Neural cell (in vitro differentiated cells): Measurements from ENCODE around the gene RAB11FIP5. TPM values are rescaled to one million over a fixed set of nuclear protein-coding genes. Genes with fewer than 3 reads are reported as not detected.
A peak's percentile ranks its signal among the peaks of the same experiment; 100 is the strongest.

ENCODE experiments used
- H2AFZ ChIP-seq: fragments of 200-600, 300-800 bp; sonication (generic), shearing (Covaris generic); 2 replicates; pipeline ENCODE4 v1.6.0; 2014; ENCODE audit warnings: low read depth, mild to moderate bottlenecking, antibody characterized with exemption, low read length, moderate library complexity
- H3F3A ChIP-seq: fragments of 200-600 bp; shearing (Covaris generic); 2 replicates; pipeline ENCODE4 v1.6.1; 2016; ENCODE audit warnings: mild to moderate bottlenecking, moderate library complexity, mixed read lengths, antibody characterized with exemption, low read length; ENCODE audit not compliant: insufficient read depth, poor library complexity, severe bottlenecking
- H3K27ac ChIP-seq: fragments of 200-600, 300-800 bp; sonication (generic), shearing (Covaris generic); 2 replicates; pipeline ENCODE4 v1.5.1; 2014; ENCODE audit warnings: mild to moderate bottlenecking, low read length, moderate library complexity
- H3K27me3 ChIP-seq: fragments of 300-800, 200-600 bp; sonication (generic), shearing (Covaris generic); 2 replicates; pipeline ENCODE4 v1.6.0; 2014; ENCODE audit warnings: mild to moderate bottlenecking, low read depth, low read length, moderate library complexity; ENCODE audit not compliant: insufficient read depth
- H3K36me3 ChIP-seq: fragments of 300-800, 200-600 bp; sonication (generic), shearing (Covaris generic); 2 replicates; pipeline ENCODE4 v1.5.1; 2014; ENCODE audit warnings: mild to moderate bottlenecking, antibody characterized with exemption, low read length, moderate library complexity; ENCODE audit not compliant: insufficient read depth
- H3K4me2 ChIP-seq: fragments of 300-800, 200-600 bp; sonication (generic), shearing (Covaris generic); 2 replicates; pipeline ENCODE4 v1.6.0; 2014; ENCODE audit warnings: mild to moderate bottlenecking, low read length
- H3K4me3 ChIP-seq: fragments of 300-800, 200-600 bp; sonication (generic), shearing (Covaris generic); 2 replicates; pipeline ENCODE4 v1.5.1; 2014; ENCODE audit warnings: mild to moderate bottlenecking, low read length, moderate library complexity
- H3K79me2 ChIP-seq: fragments of 200-600 bp; shearing (Covaris generic); replicated peaks from 2 replicates; pipeline ENCODE4 v1.6.0; 2014; ENCODE audit warnings: mild to moderate bottlenecking, low read length, moderate library complexity; ENCODE audit not compliant: insufficient read depth
- H3K9ac ChIP-seq: fragments of 300-800, 200-600 bp; sonication (generic), shearing (Covaris generic); 2 replicates; pipeline ENCODE4 v1.6.1; 2016; ENCODE audit warnings: mild to moderate bottlenecking, low read length, mixed read lengths
- H3K9me2 ChIP-seq: fragments of 200-600 bp; shearing (Covaris generic); 2 replicates; pipeline ENCODE4 v1.6.1; 2016; ENCODE audit warnings: mild to moderate bottlenecking, low read length, mixed read lengths; ENCODE audit not compliant: insufficient read depth
- H3K9me3 ChIP-seq: fragments of 200-600, 300-800 bp; sonication (generic), shearing (Covaris generic); 2 replicates; pipeline ENCODE4 v1.6.1; 2016; ENCODE audit warnings: mild to moderate bottlenecking, mixed run types, low read length, moderate library complexity, mixed read lengths
- H4K20me1 ChIP-seq: fragments of 200-600 bp; shearing (Covaris generic); 2 replicates; pipeline ENCODE4 v1.6.1; 2016; ENCODE audit warnings: mild to moderate bottlenecking, mixed run types; ENCODE audit not compliant: insufficient read depth
- EP300 ChIP-seq: fragments of 450-650 bp; conservative IDR thresholded peaks from 2 replicates; pipeline ENCODE4 v1.6.1; 2014; ENCODE audit warnings: antibody characterized with exemption, mild to moderate bottlenecking, moderate library complexity; ENCODE audit not compliant: poor library complexity, severe bottlenecking
- EZH2 ChIP-seq: fragments of 200-600, 300-800 bp; shearing (Covaris generic), sonication (generic); IDR thresholded peaks from 2 replicates; pipeline ENCODE4 v1.6.1; 2014; ENCODE audit warnings: antibody characterized with exemption, low read length, borderline replicate concordance, mild to moderate bottlenecking; ENCODE audit not compliant: insufficient read depth, poor library complexity, severe bottlenecking
- MXI1 ChIP-seq: fragments of 450-650 bp; conservative IDR thresholded peaks from 2 replicates; pipeline ENCODE4 v1.6.1; 2014; ENCODE audit warnings: antibody characterized with exemption, mild to moderate bottlenecking; ENCODE audit not compliant: poor library complexity, severe bottlenecking
- POLR2AphosphoS5 ChIP-seq: IDR thresholded peaks from 2 replicates; pipeline ENCODE4 v1.6.1; 2012
- RAD21 ChIP-seq: fragments of 450-650 bp; conservative IDR thresholded peaks from 2 replicates; pipeline ENCODE4 v1.6.1; 2014; ENCODE audit warnings: antibody characterized with exemption, mild to moderate bottlenecking, moderate library complexity
- REST ChIP-seq: IDR thresholded peaks from 2 replicates; pipeline ENCODE4 v1.6.1; 2012; ENCODE audit warnings: borderline replicate concordance
- SMC3 ChIP-seq: fragments of 450-650 bp; conservative IDR thresholded peaks from 2 replicates; pipeline ENCODE4 v1.6.1; 2014; ENCODE audit warnings: antibody characterized with exemption, mild to moderate bottlenecking, moderate library complexity; ENCODE audit not compliant: poor library complexity
- TAF1 ChIP-seq: IDR thresholded peaks from 2 replicates; pipeline ENCODE4 v1.6.1; 2012; ENCODE audit warnings: low read depth
- polyA plus RNA-seq: library from polyadenylated mRNA; depleted of rRNA; stranded (reverse); fragments of >200 nt; gene quantifications from 2 replicates; pipeline ENCODE4 v1.2.3, GENCODE V29; 2014
- TF ChIP-seq, protein P1 (sequence below): fragments of 450-650 bp; IDR thresholded peaks from 2 replicates; pipeline ENCODE4 v1.5.1; 2014; ENCODE audit warnings: antibody characterized with exemption, mild to moderate bottlenecking, moderate library complexity; ENCODE audit not compliant: poor library complexity, severe bottlenecking

Gene RAB11FIP5
- polyA plus RNA-seq, 1 donor from 2014 or later, result 2.6 TPM

DNA sequence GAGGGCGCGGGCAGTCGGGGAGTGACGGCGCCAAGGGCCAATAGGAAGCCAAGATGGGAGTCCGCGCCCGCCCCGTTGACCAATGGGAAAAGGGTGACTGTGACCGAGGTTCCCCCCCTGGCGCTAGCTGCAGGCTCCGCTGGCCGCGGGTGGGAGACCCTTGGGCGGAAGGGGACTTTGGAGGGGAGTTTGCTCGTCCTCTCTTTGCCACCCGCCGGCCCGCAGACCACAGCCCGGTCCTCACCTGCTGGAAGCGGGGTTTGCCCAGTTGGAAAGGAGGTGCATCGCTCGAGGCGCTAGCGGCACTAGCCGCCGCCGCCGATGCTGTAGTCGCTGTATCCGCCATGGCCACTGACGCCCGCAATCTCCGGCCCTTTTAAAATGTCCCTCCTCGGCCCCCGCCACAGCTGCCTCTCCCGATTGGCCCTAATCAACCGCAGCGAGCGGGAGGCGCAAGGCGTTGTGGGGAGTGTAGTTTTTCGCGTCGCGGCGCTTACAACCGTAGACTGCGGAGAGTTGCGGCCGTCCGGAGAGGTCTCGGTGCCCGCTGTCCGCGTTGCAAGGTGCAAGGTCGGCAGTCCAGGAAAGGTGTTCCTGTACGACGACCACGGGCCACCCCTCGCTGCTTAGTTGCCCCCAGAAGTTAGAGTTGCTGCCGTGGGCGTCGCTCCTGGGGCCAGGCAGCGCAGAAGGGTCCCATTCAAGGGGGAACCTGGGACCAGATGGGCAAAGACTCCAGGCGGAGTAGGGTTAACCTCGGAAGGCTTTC, 41.2 kb downstream of the RAB11FIP5 start, which contains the start of gene SFXN5:
Gene SFXN5, minus strand, starts transcription at position 353 of the 769 bp plus-strand sequence. Its CDS starts 7 bp downstream, at position 346.
- peak within 1 kb of the TSS; percentile 87 for H3K9ac ChIP-seq
- TF ChIP-seq POLR2AphosphoS5, result peak; percentile 40
- no peak for TF ChIP-seq RAD21
- peak; percentile 31 for TF ChIP-seq EP300
- TF ChIP-seq MXI1, result peak; percentile 63
- peak; percentile 58 for TF ChIP-seq REST
- peak; percentile 22 for TF ChIP-seq TAF1
- TF ChIP-seq, protein P1, sequence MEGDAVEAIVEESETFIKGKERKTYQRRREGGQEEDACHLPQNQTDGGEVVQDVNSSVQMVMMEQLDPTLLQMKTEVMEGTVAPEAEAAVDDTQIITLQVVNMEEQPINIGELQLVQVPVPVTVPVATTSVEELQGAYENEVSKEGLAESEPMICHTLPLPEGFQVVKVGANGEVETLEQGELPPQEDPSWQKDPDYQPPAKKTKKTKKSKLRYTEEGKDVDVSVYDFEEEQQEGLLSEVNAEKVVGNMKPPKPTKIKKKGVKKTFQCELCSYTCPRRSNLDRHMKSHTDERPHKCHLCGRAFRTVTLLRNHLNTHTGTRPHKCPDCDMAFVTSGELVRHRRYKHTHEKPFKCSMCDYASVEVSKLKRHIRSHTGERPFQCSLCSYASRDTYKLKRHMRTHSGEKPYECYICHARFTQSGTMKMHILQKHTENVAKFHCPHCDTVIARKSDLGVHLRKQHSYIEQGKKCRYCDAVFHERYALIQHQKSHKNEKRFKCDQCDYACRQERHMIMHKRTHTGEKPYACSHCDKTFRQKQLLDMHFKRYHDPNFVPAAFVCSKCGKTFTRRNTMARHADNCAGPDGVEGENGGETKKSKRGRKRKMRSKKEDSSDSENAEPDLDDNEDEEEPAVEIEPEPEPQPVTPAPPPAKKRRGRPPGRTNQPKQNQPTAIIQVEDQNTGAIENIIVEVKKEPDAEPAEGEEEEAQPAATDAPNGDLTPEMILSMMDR, result peak; percentile 60
- TF ChIP-seq SMC3, result peak; percentile 4
- TF ChIP-seq EZH2, result no peak
- H3K27me3 ChIP-seq, result no peaks in the 10 kb centered on the region

GRCh38 chr2:73070643-73071359, 41.9 kb downstream of the RAB11FIP5 start:
- Histone ChIP-seq H2AFZ (peak overlapping the region; percentile 97), H3K9ac (peak overlapping the region; percentile 87), H3K9me2 (no peaks in the 10 kb centered on the region), H3K79me2 (peaks cover 6% of the 10 kb centered on the region), H3K27me3 (no peaks in the 10 kb centered on the region), H3K36me3 (no peaks in the 10 kb centered on the region), H3K9me3 (no peaks in the 10 kb centered on the region), H4K20me1 (no peaks in the 10 kb centered on the region), H3F3A (no peaks in the 10 kb centered on the region), H3K27ac (no peak overlapping the region), H3K4me3 (peak overlapping the region; percentile 99), H3K4me2 (peak overlapping the region; percentile 14)
- TF ChIP-seq REST (no peak), POLR2AphosphoS5 (no peak), EP300 (no peak), RAD21 (no peak), MXI1 (peak; percentile 18), TAF1 (peak; percentile 18)

More for the DNA sequence above, 41.2 kb downstream of the RAB11FIP5 start, which contains the start of gene SFXN5:
- Histone ChIP-seq H2AFZ (peak within 1 kb of the TSS; percentile 97), H3K79me2 (peaks cover 6% of the 10 kb centered on the region), H3K4me3 (peak within 1 kb of the TSS; percentile 99), H3K27ac (peak within 1 kb of the TSS; percentile 77), H3K9me2 (no peaks in the 10 kb centered on the region), H3F3A (no peaks in the 10 kb centered on the region), H3K4me2 (peak within 1 kb of the TSS; percentile 14), H4K20me1 (no peaks in the 10 kb centered on the region), H3K36me3 (no peaks in the 10 kb centered on the region), H3K9me3 (no peaks in the 10 kb centered on the region)
